HepG2 (cell line): ENCODE measurements around the gene HSD3B7. TPM values are rescaled to one million over a fixed set of nuclear protein-coding genes. Genes with fewer than 3 reads are reported as not detected.

Experiments
- ARNT ChIP-seq: fragments of 450-650 bp; IDR thresholded peaks from 2 replicates; pipeline ENCODE4 v1.6.1; 2017
- HOXA7 ChIP-seq: sonication (generic); formaldehyde crosslinking; IDR thresholded peaks from 2 replicates; pipeline ENCODE4 v1.8.1; 2022; ENCODE audit warnings: mild to moderate bottlenecking, missing genetic modification reagents, moderate library complexity
- HOXD1 ChIP-seq: sonication (generic); formaldehyde crosslinking; IDR thresholded peaks from 2 replicates; pipeline ENCODE4 v1.5.0; 2020; ENCODE audit warnings: missing genetic modification reagents
- JUNB ChIP-seq: sonication (generic); formaldehyde crosslinking; IDR thresholded peaks from 2 replicates; pipeline ENCODE4 v1.8.0; 2022; ENCODE audit warnings: missing genetic modification reagents, mild to moderate bottlenecking, borderline replicate concordance
- LCORL ChIP-seq, 2 experiments: fragments of 450-650 bp in 1 of 2; sonication (generic) in 1 of 2; formaldehyde crosslinking in 1 of 2; IDR thresholded peaks; 2 replicates each; pipeline versions ENCODE4 v1.5.0 to v1.6.1; 2017 to 2020; ENCODE audit warnings: antibody characterized with exemption in 1 of 2, missing genetic modification reagents in 1 of 2
- MAZ ChIP-seq, 2 experiments: sonication (generic) in 1 of 2; formaldehyde crosslinking in 1 of 2; IDR thresholded peaks; 2 replicates each; pipeline versions ENCODE4 v1.5.0 to v1.6.1; 2012 to 2020; ENCODE audit warnings: low read depth in 2 of 2, mild to moderate bottlenecking in 2 of 2, borderline replicate concordance in 1 of 2, improper control_type of control experiment in 1 of 2, low read length in 1 of 2, missing genetic modification reagents in 1 of 2, moderate library complexity in 1 of 2
- PHF20 ChIP-seq: sonication (generic); formaldehyde crosslinking; IDR thresholded peaks from 2 replicates; pipeline ENCODE4 v1.5.0; 2020; ENCODE audit warnings: mild to moderate bottlenecking, missing genetic modification reagents
- PHF5A ChIP-seq: IDR thresholded peaks from one replicate; pipeline ENCODE4 v1.6.1; 2018; ENCODE audit warnings: low read depth, missing genetic modification reagents; ENCODE audit not compliant: unreplicated experiment
- PITX1 ChIP-seq: sonication (generic); formaldehyde crosslinking; IDR thresholded peaks from 2 replicates; pipeline ENCODE4 v1.5.1; 2020; ENCODE audit warnings: mild to moderate bottlenecking, missing genetic modification reagents
- RXRA ChIP-seq: sonication (generic); formaldehyde crosslinking; IDR thresholded peaks from 2 replicates; pipeline ENCODE4 v1.5.1; 2020; ENCODE audit warnings: missing genetic modification reagents
- SMAD9 ChIP-seq: sonication (generic); formaldehyde crosslinking; IDR thresholded peaks from 2 replicates; pipeline ENCODE4 v1.5.1; 2020; ENCODE audit warnings: mild to moderate bottlenecking, missing genetic modification reagents
- U2AF2 ChIP-seq: fragments of 200-400 bp; formaldehyde crosslinking; IDR thresholded peaks from 2 replicates; pipeline ENCODE4 v1.6.1; 2017; ENCODE audit warnings: low read depth, mild to moderate bottlenecking, low read length
- ZIK1 ChIP-seq: sonication (generic); formaldehyde crosslinking; IDR thresholded peaks from 2 replicates; pipeline ENCODE4 v1.5.0; 2020; ENCODE audit warnings: mild to moderate bottlenecking, low read depth, missing genetic modification reagents, borderline replicate concordance
- ZNF460 ChIP-seq: sonication (generic); formaldehyde crosslinking; IDR thresholded peaks from 2 replicates; pipeline ENCODE4 v1.5.1; 2020; ENCODE audit warnings: missing genetic modification reagents, mild to moderate bottlenecking, borderline replicate concordance
- ZNF496 ChIP-seq: sonication (generic); formaldehyde crosslinking; IDR thresholded peaks from 2 replicates; pipeline ENCODE4 v1.8.1; 2023; ENCODE audit warnings: mild to moderate bottlenecking, moderate library complexity, missing genetic modification reagents; ENCODE audit not compliant: insufficient replicate concordance
- ZNF563 ChIP-seq: sonication (generic); formaldehyde crosslinking; IDR thresholded peaks from 2 replicates; pipeline ENCODE4 v1.8.0; 2022; ENCODE audit warnings: mild to moderate bottlenecking, moderate library complexity, missing genetic modification reagents
- ZNF570 ChIP-seq: sonication (generic); formaldehyde crosslinking; IDR thresholded peaks from 2 replicates; pipeline ENCODE4 v1.4.0; 2020; ENCODE audit warnings: mild to moderate bottlenecking, missing genetic modification reagents, borderline replicate concordance
- ZNF678 ChIP-seq: sonication (generic); formaldehyde crosslinking; IDR thresholded peaks from 2 replicates; pipeline ENCODE4 v1.4.0; 2020; ENCODE audit warnings: mild to moderate bottlenecking, missing genetic modification reagents
- ZNF75D ChIP-seq: sonication (generic); formaldehyde crosslinking; IDR thresholded peaks from 2 replicates; pipeline ENCODE4 v1.8.1; 2023; ENCODE audit warnings: missing genetic modification reagents, mild to moderate bottlenecking, borderline replicate concordance
- ZNF792 ChIP-seq: IDR thresholded peaks from 2 replicates; pipeline ENCODE4 v1.6.1; 2016
- polyA plus RNA-seq, 8 experiments: library from polyadenylated mRNA; depleted of rRNA in 3 of 8; stranded (reverse) in 7 of 8; unstranded in 1 of 8; fragments of >200 nt; fragmentation: Illumina TruSeq in 4 of 8; extraction: Trizol in 4 of 8; gene quantifications; 2 replicates each; pipeline versions ENCODE4 v1.2.1 to v1.2.3, GENCODE V29; 2011 to 2016; ENCODE audit warnings: low read depth in 4 of 8, missing spikeins in 1 of 8, mixed read lengths in 1 of 8; ENCODE audit not compliant: insufficient read depth in 1 of 8
- total RNA-seq, 5 experiments: library from RNA; depleted of rRNA; stranded (reverse); fragments of >200 nt; fragmentation: Illumina TruSeq; extraction: Trizol; gene quantifications; 2 replicates each; pipeline ENCODE4 v1.2.3, GENCODE V29; 2016; ENCODE audit warnings: low read depth in 1 of 5
- TF ChIP-seq, protein P1 (sequence below): IDR thresholded peaks from 2 replicates; pipeline ENCODE4 v1.6.1; 2016; ENCODE audit warnings: low read depth, control low read depth
- TF ChIP-seq, protein P2 (sequence below): sonication (generic); formaldehyde crosslinking; IDR thresholded peaks from 2 replicates; pipeline ENCODE4 v1.4.0; 2020; ENCODE audit warnings: missing genetic modification reagents
- TF ChIP-seq, protein P3 (sequence below): sonication (generic); formaldehyde crosslinking; conservative IDR thresholded peaks from 2 replicates; pipeline ENCODE4 v1.4.0; 2020; ENCODE audit warnings: missing genetic modification reagents
- TF ChIP-seq, protein P4 (sequence below): sonication (generic); formaldehyde crosslinking; IDR thresholded peaks from 2 replicates; pipeline ENCODE4 v1.5.1; 2020; ENCODE audit warnings: mild to moderate bottlenecking, missing genetic modification reagents, moderate library complexity

The HSD3B7 gene
- total and polyA plus RNA-seq, 2 of the 13 experiments (the other 11 are each of a cell fraction or from before 2014, with no cell fraction given): 32.9 to 69.7 TPM

DNA sequence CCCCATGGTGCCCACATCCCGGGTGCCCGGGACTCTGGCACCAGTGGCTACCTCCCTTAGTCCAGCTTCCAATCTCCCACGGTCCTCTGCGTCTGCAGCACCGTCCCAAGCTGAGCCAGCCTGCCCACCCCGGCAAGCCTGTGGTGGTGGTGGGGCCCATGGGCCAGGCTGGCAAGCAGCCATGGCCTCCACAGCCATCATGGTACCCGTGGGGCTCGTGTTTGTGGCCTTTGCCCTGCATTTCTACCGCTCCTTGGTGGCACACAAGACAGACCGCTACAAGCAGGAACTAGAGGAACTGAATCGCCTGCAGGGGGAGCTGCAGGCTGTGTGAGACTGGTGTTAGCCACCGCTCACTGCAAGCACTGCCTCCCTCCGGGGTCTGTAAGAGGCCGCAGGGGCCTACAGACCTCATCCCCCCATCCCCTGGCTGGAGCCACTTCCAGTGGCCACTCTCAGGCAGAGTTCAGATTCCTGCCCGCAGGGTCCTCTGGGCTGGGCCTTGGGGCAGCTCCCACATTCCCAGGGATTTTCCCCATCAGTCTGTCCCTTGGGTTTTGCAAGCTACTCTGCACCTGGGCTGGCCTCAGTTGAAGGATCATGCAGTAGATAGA lies 31.4 kb upstream of the HSD3B7 start (continued):
- no peak for TF ChIP-seq ZNF460 (CRISPR knock-in tag)
- TF ChIP-seq, protein P1, sequence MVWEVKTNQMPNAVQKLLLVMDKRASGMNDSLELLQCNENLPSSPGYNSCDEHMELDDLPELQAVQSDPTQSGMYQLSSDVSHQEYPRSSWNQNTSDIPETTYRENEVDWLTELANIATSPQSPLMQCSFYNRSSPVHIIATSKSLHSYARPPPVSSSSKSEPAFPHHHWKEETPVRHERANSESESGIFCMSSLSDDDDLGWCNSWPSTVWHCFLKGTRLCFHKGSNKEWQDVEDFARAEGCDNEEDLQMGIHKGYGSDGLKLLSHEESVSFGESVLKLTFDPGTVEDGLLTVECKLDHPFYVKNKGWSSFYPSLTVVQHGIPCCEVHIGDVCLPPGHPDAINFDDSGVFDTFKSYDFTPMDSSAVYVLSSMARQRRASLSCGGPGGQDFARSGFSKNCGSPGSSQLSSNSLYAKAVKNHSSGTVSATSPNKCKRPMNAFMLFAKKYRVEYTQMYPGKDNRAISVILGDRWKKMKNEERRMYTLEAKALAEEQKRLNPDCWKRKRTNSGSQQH (CRISPR knock-in tag): 0 out of 2 replicates have a peak, but pooled peaks have one; percentile 20
- TF ChIP-seq LCORL (IDR thresholded peaks at IDR 0.05): no peak
- peak; percentile 47; the same call in 1 of the 2 replicates for TF ChIP-seq LCORL (CRISPR knock-in tag; IDR thresholded peaks at IDR 0.05)
- TF ChIP-seq, protein P2, sequence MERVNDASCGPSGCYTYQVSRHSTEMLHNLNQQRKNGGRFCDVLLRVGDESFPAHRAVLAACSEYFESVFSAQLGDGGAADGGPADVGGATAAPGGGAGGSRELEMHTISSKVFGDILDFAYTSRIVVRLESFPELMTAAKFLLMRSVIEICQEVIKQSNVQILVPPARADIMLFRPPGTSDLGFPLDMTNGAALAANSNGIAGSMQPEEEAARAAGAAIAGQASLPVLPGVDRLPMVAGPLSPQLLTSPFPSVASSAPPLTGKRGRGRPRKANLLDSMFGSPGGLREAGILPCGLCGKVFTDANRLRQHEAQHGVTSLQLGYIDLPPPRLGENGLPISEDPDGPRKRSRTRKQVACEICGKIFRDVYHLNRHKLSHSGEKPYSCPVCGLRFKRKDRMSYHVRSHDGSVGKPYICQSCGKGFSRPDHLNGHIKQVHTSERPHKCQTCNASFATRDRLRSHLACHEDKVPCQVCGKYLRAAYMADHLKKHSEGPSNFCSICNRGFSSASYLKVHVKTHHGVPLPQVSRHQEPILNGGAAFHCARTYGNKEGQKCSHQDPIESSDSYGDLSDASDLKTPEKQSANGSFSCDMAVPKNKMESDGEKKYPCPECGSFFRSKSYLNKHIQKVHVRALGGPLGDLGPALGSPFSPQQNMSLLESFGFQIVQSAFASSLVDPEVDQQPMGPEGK (CRISPR knock-in tag): peak; percentile 51; the same call in 1 of the 2 replicates
- TF ChIP-seq ZNF570: no peak
- TF ChIP-seq ZNF678 (CRISPR knock-in tag): no peak
- peak; percentile 84 for TF ChIP-seq RXRA
- TF ChIP-seq U2AF2: no peak
- 0 out of 2 replicates have a peak, but pooled peaks have one; percentile 23 for TF ChIP-seq PITX1 (CRISPR knock-in tag)
- no peak for TF ChIP-seq HOXD1
- TF ChIP-seq ZNF792: no peak
- no peak for TF ChIP-seq ARNT
- TF ChIP-seq ZNF496 (CRISPR knock-in tag): no peak
- TF ChIP-seq SMAD9 (CRISPR knock-in tag): no peak
- TF ChIP-seq ZNF563 (CRISPR knock-in tag): no peak; the same call in 1 of the 2 replicates
- TF ChIP-seq MAZ (IDR thresholded peaks at IDR 0.05; ENCODE audit: borderline replicate concordance, low read depth, low read length): no peak
- TF ChIP-seq MAZ (CRISPR knock-in tag; IDR thresholded peaks at IDR 0.05; ENCODE audit: low read depth): peak; percentile 61; the same call in 1 of the 2 replicates
- TF ChIP-seq, protein P3, sequence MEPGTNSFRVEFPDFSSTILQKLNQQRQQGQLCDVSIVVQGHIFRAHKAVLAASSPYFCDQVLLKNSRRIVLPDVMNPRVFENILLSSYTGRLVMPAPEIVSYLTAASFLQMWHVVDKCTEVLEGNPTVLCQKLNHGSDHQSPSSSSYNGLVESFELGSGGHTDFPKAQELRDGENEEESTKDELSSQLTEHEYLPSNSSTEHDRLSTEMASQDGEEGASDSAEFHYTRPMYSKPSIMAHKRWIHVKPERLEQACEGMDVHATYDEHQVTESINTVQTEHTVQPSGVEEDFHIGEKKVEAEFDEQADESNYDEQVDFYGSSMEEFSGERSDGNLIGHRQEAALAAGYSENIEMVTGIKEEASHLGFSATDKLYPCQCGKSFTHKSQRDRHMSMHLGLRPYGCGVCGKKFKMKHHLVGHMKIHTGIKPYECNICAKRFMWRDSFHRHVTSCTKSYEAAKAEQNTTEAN (CRISPR knock-in tag): no peak
- no peak for TF ChIP-seq JUNB (CRISPR knock-in tag)
- TF ChIP-seq PHF5A: no peak
- no peak for TF ChIP-seq PHF20 (CRISPR knock-in tag)
- TF ChIP-seq HOXA7: no peak
- no peak for TF ChIP-seq ZNF75D (CRISPR knock-in tag)
- no peak; the same call in 1 of the 2 replicates for TF ChIP-seq ZIK1
- TF ChIP-seq, protein P4, sequence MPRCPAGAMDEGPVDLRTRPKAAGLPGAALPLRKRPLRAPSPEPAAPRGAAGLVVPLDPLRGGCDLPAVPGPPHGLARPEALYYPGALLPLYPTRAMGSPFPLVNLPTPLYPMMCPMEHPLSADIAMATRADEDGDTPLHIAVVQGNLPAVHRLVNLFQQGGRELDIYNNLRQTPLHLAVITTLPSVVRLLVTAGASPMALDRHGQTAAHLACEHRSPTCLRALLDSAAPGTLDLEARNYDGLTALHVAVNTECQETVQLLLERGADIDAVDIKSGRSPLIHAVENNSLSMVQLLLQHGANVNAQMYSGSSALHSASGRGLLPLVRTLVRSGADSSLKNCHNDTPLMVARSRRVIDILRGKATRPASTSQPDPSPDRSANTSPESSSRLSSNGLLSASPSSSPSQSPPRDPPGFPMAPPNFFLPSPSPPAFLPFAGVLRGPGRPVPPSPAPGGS (CRISPR knock-in tag): peak; percentile 81; the same call in 1 of the 2 replicates
